Sciatic nerve (tissue), 1 donor: ENCODE results near the gene GALM. TPM values are rescaled to one million over a fixed set of nuclear protein-coding genes. Genes with fewer than 3 reads are reported as not detected.

Experiments used
- total RNA-seq: library from RNA; stranded (reverse); fragmentation: NEBNext Ultra II Directional; extraction: Animal tissue kit (Norgen Biotek cat#: 25700); gene quantifications from one replicate; pipeline ENCODE4 v1.2.1, GENCODE V29; 2021
- donor health status: DM: no; HTN: no; CAD: no.

GALM gene
- total RNA-seq, 1 donor from 2014 or later, result 14.6 TPM

Other genes with a start within 250 kb of the GALM start
- 50.2 TPM for gene HNRNPLL, start 63.2 kb upstream of the GALM start, total RNA-seq
- 121 TPM for gene SRSF7, start 85.2 kb downstream of the GALM start, total RNA-seq
- 9.6 TPM for gene GEMIN6, start 112.1 kb downstream of the GALM start, total RNA-seq
- 19.8 TPM for gene DHX57, start 209.8 kb downstream of the GALM start, total RNA-seq
- gene MORN2, start 209.9 kb downstream of the GALM start, total RNA-seq, result 13.0 TPM
- gene ARHGEF33, start 223.8 kb downstream of the GALM start, total RNA-seq, result 4.0 TPM